Tibial artery (tissue), 4 donors: Measurements from ENCODE around the gene RBL2.

ENCODE experiments used
- DNase-seq, 2 donors: peaks; one replicate each; pipeline ENCODE4 v3.0.0-alpha.2; 2019
- H3K27ac ChIP-seq, 2 donors: fragments of 200-600 bp; sonication (generic) in 1 of 2; 1 replicate in 1 of 2; 2 replicates in 1 of 2; pipeline ENCODE4 v1.5.1; 2018 to 2019; ENCODE audit warnings: mild to moderate bottlenecking in 1 of 2
- H3K27me3 ChIP-seq, 2 donors: fragments of 200-600 bp; sonication (generic) in 1 of 2; one replicate each; pipeline versions ENCODE4 v1.5.1 to v1.6.0; 2016 to 2019
- H3K36me3 ChIP-seq, 3 donors: fragments of 200-600 bp; sonication (generic) in 2 of 3; one replicate each; pipeline ENCODE4 v1.5.1; 2016 to 2019; ENCODE audit warnings: mild to moderate bottlenecking in 2 of 3
- H3K4me1 ChIP-seq, 4 donors: fragments of 200-600 bp; sonication (generic) in 2 of 4; 1 replicate in 3 of 4; 2 replicates in 1 of 4; pipeline ENCODE4 v1.5.1; 2016 to 2019
- H3K4me3 ChIP-seq, 2 donors: fragments of 200-600 bp; sonication (generic) in 1 of 2; 1 replicate in 1 of 2; 2 replicates in 1 of 2; pipeline ENCODE4 v1.5.1; 2018 to 2019; ENCODE audit warnings: mild to moderate bottlenecking in 2 of 2
- H3K9me3 ChIP-seq, 3 donors: fragments of 200-600 bp; sonication (generic) in 1 of 3; one replicate each; pipeline ENCODE4 v1.5.1; 2016 to 2019
- CTCF ChIP-seq, 2 experiments: fragments of 200-600 bp in 1 of 2; fragments of 450-650 bp in 1 of 2; IDR thresholded peaks; one replicate each; pipeline ENCODE4 v1.5.1; 2017 to 2019; ENCODE audit warnings: antibody characterized with exemption in 2 of 2, mild to moderate bottlenecking in 1 of 2, moderate library complexity in 1 of 2
- intact Hi-C: fragments of 100-400 bp; cut with DNase I; formaldehyde crosslinking; loops from one replicate; pipeline ENCODE4 v1.15.0; 2023; ENCODE audit warnings: low total_unique reads

The RBL2 gene

GRCh38 chr16:53428681-53429080 lies 5.6 kb upstream of the RBL2 start:
- intact Hi-C loops, result no loop called here
- H3K4me3 ChIP-seq, result no peak overlapping the region
- no peak for DNase-seq

GRCh38 chr16:53429221-53429943 lies 4.9 kb upstream of the RBL2 start:
- no peak for TF ChIP-seq CTCF (IDR thresholded peaks at IDR 0.05)
- H3K27me3 ChIP-seq, result no peaks in the 10 kb centered on the region
- intact Hi-C loops, result no loop called here
- no peak overlapping the region for H3K4me3 ChIP-seq
- no peak for DNase-seq
- H3K9me3 ChIP-seq, result no peaks in the 10 kb centered on the region
- H3K27ac ChIP-seq, result no peak overlapping the region
- H3K4me1 ChIP-seq, result peaks cover 0 to 6% (median 0%) of the 10 kb centered on the region in 4 donors
- no peaks in the 10 kb centered on the region for H3K36me3 ChIP-seq

More at GRCh38 chr16:53428681-53429080, 5.6 kb upstream of the RBL2 start:
- H3K27ac ChIP-seq, result no peak overlapping the region
- no peaks in the 10 kb centered on the region for H3K9me3 ChIP-seq
- H3K4me1 ChIP-seq, result peaks cover 0 to 2% (median 0%) of the 10 kb centered on the region in 4 donors
- no peaks in the 10 kb centered on the region for H3K36me3 ChIP-seq
- TF ChIP-seq CTCF (IDR thresholded peaks at IDR 0.05), result no peak
- H3K27me3 ChIP-seq, result no peaks in the 10 kb centered on the region

GRCh38 chr16:53430363-53430762 lies 3.9 kb upstream of the RBL2 start:
- intact Hi-C loops, result no loop called here
- no peak for TF ChIP-seq CTCF (IDR thresholded peaks at IDR 0.05)
- Histone ChIP-seq H3K9me3 (no peaks in the 10 kb centered on the region), H3K4me3 (no peak overlapping the region), H3K4me1 (peaks cover 0 to 6% (median 0%) of the 10 kb centered on the region in 4 donors), H3K27me3 (no peaks in the 10 kb centered on the region), H3K27ac (no peak overlapping the region), H3K36me3 (no peaks in the 10 kb centered on the region)
- no peak for DNase-seq

- intact Hi-C loops, result no loop called here
- Histone ChIP-seq H3K27ac (peak overlapping the region; percentile 98 to 99), H3K4me3 (peak overlapping the region; percentile 97 to 99)
Measured at GRCh38 chr16:53433509-53433908, 762 bp upstream of the RBL2 start.

GRCh38 chr16:53433930-53434376 lies 318 bp upstream of the RBL2 start:
- Histone ChIP-seq H3K36me3 (no peaks in the 10 kb centered on the region), H3K9me3 (no peaks in the 10 kb centered on the region), H3K27me3 (no peaks in the 10 kb centered on the region), H3K4me3 (peak overlapping the region; percentile 97 to 99), H3K27ac (peak overlapping the region; percentile 98 to 99), H3K4me1 (peaks cover 0 to 29% (median 15%) of the 10 kb centered on the region in 4 donors)
- DNase-seq, result no peak
- intact Hi-C loops, result no loop called here
- no peak for TF ChIP-seq CTCF (IDR thresholded peaks at IDR 0.05)

More at GRCh38 chr16:53433509-53433908, 762 bp upstream of the RBL2 start:
- Histone ChIP-seq H3K36me3 (no peaks in the 10 kb centered on the region), H3K4me1 (peaks cover 0 to 28% (median 15%) of the 10 kb centered on the region in 4 donors), H3K9me3 (no peaks in the 10 kb centered on the region), H3K27me3 (no peaks in the 10 kb centered on the region)
- no peak for TF ChIP-seq CTCF (IDR thresholded peaks at IDR 0.05)
- no peak for DNase-seq
